HUDEP-2 (cell line): ENCODE data around the gene CA11.

Source experiments
- DNase-seq, 76 experiments: peaks; one replicate each; lab custom pipeline; 2025; ENCODE audit not compliant: unreplicated experiment in 76 of 76; lab: John Stamatoyannopoulos, UW

CA11 gene

DNA sequence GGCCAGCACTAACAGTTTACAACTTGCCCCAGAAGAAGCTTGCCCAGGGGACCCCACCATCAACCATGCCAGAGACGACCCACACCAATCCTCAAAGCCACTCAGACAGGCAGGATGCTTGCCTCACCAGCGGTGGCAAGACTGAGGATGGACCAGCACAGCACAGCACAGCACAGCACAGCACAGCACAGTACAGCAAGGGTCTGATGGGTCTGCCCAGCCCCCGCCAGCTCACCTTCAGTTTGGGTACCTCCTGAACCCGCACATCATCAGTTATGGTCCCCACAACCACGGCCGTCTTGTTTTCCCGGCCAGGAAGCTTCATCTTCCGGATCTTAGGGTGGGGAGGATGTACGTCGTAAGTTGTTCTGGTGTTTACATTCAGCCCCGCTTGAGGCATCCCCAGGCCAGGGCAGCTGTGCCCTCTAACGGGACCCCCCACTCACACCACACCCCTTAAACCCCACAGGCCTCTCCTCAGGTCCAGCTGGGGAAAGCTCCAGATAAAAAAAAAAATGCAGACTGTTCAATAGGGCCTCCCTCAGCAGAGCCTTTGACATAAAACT, 29.4 kb downstream of the CA11 start:
- DNase-seq, result no peak

DNA sequence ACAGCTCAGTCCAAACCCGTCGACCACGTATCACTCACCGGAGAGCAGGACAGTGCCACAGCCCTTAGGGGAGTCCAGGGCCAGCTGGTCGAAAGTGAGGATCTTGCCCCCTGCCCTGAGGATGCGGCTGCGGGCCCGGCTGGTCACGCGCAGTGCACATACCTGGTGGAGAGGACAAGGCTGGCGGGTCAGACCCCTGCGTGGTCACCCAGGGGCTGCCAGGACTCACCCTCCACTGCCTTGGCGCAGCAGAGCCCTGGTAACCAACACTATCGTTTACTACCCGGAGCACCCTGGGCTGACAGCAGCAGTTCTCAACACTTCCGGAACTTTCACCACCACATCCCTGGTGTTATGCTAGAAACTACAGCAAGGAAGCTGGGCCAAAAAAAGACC, 29.9 kb downstream of the CA11 start:
- DNase-seq, result no peak

DNA sequence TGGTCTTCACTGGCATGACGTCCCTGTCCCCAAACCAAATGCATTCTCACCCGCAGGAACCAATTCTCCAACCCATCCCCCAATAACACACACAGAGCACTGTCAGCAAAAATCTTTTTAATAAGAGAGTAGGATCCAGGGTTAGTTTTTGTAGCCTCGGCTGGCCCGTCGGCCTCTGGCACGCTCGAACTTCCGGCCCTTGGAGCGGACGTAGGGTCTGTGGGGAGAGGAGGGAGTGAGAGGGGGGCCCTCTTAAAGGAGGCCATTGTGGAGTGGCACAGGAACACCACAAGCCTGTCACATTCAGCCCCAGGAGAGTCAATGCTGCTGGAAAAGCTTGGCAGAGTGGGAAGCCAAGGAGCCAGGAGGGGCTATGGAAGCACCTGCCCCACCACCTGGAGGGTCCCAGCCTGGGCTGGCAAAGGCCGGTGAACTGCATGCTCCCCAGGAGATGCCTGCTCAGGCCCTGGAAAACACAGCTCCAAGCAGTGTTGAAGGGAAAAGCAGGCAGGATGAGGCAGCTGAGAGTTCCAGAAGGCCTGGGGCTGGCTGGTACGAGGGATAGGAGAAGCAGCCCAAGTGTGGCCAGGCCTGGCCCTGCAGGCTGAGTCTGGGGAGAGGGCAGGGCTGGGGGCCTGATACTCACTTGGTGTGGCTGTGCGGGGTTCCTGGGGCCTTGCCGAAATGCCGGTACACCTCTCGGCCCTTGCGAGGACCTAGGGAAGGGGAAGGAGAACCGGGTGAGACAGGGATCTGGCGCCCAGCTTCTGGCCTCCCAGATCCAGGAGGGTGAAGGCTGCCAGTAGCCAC, 30.6 kb downstream of the CA11 start:
- DNase-seq, result no peak

DNA sequence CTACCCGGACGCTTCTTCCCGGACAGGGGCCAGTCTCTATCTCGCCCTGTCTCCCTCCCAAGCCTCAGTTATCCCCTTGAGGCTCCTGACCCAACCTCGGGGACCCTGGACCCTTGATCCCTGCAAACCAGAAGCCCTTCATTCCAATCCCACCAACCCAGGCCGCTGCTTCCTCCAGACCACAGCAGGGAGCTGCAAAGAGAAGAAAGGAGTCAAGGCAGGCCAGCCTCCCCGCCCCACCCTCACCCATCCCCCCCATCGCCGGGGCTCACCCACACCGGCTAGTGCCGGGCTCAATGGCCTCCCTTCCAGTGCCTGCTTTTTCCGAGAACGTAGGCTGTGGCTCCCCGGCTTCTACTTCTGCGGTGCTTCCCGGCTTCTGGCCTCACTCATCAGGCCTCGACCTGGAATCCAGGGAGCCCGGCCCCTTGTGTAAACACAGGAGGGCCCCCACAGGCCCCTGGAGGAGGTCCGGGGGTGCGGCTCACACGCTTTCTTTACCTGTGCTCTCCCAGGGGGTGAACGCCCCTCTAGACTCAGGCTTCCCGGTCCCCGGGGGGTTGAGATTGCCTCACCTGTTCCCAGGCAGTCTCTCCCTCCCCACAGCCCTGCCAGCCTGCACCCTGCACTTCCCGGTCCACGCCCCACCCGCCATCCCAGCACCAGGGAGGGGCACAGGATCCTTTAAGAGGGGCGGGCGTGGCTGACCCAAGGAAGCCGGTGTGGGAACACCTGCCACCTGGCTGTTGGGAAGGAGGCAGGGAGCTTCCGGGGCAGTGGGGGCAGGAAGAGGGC, 31.4 kb downstream of the CA11 start, which contains the start of gene FAM83E:
Gene FAM83E (minus strand): TSS at position 641 of the 795 bp plus-strand sequence. CDS start 1,704 bp downstream, outside the sequence.
- DNase-seq, result peak in 7 of 76 experiments; percentile 16 to 62 (median 46)

DNA sequence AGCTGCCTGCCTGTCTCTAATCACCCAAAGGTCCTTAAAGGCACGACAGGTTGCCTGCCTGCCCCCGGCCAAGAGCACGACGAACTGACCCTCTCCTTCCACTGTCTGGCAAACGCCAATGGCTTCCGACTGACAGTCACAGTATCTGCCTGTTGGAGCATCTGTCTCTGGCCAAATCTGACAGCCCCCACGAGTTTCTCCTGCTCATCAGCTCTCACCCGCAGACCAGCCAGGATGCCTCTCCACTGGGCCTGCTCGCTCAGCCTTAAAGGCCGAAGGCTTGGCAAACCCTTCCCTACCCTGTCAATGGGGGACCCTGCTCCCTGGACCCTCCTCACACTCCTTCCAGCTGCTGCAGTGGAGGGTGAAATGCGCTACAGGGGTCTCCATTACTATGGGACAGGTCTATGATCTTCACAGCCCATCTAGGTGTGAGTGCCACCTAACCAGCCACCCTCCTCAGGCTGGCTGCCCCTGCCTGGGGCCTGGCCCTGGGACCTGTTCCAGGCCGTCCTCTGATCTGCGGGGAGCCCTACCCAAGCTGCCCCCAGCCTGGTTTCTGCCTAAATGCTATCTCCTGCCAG, 32.0 kb downstream of the CA11 start:
- peak in 4 of 76 experiments; percentile 20 to 62 (median 54) for DNase-seq

DNA sequence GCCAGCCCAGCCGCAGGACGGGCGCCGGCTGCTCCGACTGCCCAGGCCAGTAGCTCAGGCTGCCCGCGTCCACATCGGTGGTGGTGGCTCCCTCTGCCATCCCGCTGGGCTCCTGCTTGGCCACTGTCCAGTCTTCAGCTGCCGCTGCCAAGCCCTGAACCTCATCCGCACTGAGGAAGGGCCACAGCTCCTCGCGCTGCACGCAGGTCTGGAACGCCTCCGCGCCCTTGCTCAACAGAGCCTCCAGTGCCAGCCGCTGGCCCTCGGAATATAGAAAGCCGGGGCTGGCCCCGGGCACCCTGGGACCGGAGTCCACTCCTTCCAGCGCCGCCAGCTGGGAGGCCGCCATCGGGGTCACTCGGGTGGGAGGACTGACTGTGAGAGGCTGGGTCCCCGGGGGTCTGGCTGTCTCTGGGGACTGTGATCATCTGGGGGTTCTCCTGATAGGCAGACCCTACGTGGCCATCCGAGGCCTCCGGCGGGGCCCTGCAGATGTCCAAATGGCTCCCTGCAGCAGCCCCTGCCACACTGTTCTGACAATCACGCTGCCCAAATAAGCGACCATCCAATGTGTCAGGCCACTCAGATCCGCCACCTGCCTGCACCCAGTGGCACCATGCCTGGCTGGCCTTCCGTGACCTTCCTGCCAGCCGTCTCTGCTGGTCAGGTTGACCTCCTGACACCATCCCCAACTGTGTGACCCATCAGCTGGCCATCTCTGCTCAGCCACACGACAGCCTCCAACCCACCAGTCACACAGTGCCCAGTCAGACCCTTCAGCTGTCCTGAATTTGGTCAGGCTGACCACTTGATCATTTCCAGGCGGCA, 32.7 kb downstream of the CA11 start:
- no peak for DNase-seq

DNA sequence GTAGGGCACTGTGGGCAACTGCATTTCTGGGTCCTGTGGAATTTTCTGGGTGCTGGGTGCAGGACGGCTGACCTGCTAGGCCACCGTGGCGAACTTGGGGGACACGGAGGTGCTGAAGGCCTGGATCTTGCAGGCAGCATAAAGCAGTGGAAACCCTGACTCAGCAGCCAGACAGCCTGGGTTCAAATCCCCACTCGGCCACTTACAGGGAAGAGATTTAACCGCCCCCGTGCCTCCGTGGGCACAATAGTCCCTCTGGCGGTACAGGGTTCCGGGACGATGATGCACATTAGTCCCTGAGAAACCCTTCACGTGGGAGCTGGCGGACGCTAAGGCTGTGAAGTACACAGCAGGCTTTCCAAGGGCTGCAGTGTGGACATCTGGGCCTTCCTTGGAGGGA, 34.1 kb downstream of the CA11 start:
- DNase-seq, result no peak

DNA sequence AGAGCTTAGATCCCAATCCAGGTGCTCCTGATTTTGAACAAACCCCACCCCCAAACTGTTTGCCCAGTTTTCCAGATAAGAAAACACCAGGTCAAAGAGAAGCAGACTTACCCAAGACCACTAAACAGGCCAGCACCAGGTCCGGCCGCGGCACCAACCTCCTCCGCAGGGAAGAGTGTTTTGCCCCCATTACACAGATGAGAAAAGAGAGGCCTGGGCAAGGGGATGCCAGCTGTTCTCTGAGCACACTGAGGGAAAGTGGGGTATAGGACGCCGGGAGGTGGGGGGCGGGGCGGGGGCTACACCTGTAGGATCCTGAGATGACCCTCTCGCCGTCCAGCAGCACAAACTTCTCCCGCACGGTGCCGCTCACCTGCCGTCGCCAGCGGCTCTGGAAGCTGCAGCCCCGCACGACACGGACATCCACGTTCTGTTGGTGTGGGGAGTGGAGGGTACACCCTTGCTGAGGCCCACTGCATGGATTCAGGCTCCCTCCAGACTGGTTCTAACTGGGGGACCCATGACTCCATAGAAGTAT, 36.3 kb downstream of the CA11 start:
- no peak for DNase-seq

DNA sequence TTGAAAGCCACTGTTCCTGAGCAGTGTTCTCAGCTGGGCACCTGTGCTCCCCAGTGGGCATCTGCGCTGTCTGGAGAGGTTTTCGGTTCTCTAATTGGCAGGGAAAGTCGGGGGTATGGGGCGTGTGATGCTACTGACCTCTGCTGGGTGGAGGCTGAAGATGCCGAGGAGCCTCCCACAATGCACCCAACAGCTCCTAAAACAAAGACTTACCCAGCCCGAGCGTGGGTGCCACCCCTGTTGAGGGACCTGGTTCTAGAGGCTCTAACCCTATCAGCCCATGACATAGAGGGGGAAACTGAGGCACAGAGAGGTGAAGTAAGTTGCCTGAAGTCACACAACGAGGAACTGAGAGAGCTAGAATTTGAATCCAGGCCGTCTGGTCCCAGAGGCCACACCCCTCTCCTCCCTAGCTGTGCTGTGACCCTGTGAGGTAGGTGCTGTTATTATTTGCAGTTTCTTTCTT, 37.2 kb downstream of the CA11 start:
- DNase-seq, result peak in 52 of 76 experiments; percentile 17 to 72 (median 51)

DNA sequence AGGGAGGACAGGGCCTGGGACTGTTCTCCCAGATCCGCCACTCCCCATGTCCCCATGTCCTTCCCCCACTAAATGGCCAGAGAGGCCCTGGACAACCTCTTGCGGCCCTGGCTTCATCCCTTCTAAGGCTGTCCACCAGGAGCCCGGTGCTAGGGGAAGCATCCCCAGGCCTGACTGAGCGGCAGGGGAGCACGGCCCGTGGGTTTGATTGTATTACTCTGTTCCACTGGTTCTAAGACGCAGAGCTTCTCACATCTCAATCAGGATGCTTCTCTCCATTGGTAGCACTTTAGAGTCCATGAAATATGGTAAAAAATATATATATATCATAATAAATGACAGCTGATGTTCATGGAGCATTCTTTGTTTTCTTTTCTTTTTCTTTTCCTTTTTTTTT, 38.6 kb downstream of the CA11 start:
- DNase-seq, result no peak

DNA sequence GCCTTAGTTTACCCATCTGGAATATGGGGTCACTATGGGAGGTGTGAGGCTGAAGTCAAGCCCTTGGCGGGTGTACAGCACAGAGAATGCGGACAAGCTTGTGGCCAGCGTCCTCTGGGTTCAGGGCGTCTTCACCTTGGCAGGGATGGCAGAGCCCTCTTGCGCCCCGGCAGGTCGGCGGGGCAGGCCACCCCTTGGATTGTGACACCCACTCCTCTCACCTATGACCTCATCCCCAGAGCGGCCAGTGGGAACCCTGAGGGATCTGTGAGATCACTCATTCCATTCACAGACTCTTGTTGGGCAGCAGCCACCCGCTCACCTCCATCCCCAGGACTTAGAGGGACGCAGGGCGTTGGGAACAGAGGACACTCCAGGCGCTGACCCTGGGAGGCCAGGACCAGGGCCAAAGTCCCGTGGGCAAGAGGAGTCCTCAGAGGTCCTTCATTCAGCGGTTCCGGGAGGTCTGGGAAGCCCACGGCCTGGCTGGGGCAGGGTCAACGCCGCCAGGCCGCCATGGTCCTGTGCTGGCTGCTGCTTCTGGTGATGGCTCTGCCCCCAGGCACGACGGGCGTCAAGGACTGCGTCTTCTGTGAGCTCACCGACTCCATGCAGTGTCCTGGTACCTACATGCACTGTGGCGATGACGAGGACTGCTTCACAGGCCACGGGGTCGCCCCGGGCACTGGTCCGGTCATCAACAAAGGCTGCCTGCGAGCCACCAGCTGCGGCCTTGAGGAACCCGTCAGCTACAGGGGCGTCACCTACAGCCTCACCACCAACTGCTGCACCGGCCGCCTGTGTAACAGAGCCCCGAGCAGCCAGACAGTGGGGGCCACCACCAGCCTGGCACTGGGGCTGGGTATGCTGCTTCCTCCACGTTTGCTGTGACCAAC, 39.3 kb downstream of the CA11 start, which contains the start of gene SPACA4:
Gene SPACA4 (plus strand): TSS at position 280 of the 896 bp plus-strand sequence. CDS start 237 bp downstream, at position 517.
- DNase-seq, result no peak

DNA sequence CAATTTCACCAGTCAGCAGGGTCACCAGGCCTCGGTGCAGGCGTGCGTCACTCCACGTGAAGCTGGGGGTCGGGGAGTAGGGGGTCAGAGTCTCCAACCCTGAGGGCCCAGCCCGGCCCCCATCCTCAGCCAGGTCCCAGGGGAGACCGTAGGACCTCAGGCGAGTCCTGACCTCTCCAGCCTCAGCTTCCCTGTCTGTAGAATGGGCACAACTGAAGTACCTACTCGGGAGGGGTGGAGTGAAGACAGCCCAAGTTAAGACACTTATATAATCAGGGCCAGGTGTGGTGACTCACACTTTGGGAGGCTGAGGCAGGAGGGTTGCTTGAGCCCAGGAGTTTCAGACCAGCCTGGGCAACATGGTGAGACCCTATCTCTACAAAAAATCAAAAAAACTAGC, 42.1 kb downstream of the CA11 start:
- DNase-seq, result no peak

DNA sequence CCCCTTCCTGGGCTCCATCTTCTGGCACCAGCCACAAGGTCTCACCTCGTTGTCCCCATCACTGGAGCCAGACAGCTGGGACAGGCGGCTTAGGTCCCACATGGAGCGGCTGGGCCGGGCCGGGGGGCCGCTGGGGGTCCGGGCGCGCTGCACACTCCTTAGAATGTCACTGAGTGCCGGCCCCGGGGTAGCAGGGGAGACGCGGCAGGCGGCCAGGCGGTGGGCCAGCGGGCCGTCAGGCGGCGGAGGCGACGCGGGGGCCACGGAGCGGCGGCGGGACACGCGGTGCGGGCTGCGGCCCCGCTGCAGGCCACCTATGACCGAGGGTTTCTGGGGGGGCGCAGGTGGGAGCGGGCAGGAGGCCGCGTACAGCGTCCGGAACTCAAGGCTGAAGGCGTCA, 42.5 kb downstream of the CA11 start:
- DNase-seq, result no peak

DNA sequence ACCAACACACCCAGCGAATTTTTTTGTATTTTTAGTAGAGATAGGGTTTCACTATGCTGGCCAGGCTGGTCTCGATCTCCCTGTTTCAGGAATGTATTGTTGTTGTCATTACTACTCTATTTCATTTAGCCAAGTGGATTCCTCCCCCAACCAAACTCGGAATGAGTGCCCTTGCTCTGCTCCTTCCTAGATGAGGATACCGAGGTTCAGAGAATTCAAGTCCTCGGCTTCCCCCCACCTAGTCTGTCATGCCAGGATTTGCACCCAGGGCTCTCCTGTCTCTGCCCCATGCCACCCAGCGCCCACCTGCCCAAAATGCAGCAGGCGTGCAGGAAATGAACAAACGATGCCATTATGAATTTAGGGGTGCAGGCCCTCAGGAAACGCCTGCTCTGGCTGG, 43.0 kb downstream of the CA11 start:
- no peak for DNase-seq

DNA sequence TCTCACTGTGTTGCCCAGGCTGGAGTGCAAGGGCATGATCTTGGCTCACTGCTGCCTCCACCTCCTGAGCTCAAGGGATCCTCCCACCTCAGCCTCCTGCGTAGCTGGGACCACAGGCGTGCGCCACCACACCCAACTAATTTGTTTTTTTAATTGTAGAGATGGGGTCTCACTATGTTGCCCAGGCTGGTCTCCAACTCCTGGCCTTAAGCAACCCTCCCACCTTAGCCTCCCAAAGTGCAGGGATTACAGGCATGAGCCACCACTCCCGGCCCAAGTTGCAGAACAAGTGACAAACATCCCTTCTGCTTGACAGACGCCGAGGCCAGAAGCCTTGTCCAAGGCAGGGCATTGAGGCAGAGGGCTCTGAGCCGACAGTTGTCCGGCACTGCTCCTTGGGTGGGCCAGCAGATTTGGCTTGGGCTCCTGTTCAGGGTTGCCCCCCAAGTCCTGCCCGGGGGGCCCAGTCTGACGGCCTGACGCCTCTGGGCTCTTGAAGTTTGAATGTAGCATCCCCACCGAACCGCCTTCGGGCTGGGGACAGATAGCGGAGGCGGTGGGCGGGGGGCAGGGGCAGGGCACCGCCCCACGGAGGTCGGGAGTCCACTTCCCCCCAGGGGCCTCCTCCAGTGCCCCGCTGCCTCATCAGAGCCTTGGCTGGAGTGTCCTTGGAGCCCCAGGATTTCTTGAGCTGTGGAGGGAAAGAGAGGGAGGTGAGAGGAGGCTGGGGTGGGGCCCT, 45.1 kb downstream of the CA11 start:
- no peak for DNase-seq

DNA sequence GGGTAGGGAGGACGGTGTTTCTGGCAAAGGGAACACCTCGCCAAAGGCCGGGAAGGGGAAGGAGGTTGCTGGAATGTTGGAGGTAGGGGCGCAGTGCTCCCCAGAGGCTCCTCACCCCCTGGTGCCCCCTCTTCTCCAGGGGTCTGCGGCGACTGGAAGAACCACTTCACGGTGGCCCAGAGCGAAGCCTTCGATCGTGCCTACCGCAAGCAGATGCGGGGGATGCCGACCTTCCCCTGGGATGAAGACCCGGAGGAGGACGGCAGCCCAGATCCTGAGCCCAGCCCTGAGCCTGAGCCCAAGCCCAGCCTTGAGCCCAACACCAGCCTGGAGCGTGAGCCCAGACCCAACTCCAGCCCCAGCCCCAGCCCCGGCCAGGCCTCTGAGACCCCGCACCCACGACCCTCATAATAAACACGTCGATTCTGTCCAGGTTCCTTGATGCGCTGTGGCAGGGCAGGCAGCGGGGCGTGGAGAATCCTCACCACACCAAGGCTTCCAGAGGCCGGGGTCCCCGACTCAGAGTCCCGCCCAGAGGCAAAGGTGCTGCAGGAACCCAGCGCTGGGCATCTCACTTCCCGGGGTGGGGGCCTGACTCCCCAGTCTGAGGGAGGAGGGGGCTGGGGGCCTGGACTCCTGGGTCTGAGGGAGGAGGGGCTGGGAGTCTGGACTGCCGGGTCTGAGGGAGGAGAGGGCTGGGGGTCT, 46.8 kb downstream of the CA11 start:
- no peak for DNase-seq

DNA sequence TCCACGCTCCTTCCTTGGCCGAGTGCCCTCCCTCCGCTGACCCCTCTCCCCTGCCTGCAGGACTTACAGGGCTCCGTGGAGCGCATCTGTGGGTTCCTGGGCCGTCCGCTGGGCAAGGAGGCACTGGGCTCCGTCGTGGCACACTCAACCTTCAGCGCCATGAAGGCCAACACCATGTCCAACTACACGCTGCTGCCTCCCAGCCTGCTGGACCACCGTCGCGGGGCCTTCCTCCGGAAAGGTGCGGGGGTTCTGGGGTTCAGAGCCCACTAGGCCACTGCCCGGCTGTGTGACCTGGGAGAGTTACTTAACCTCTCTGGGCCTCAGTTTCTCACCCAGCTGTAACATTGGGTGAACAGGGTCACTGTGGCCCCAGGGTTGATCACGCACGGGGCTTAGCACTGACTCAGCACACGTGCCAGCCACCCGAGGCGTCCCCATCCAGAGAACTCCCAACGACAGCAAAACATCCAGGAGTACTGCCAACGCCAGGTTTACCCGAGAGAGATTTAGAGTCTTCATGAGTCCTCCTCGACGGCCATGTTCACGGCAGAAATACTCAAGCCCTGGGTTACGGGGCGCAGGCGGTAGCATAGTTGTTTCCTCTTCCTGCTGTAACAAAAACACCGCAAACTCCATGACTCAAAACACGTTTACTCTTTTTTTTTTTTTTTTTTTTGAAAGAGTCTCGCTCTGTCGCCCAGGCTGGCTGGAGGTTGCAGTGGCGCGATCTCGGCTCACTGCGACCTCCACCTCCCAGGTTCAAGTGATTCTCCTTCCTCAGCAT, 49.1 kb downstream of the CA11 start:
- DNase-seq, result no peak
